ENCODE results near the gene PTTG1. TPM values are rescaled to one million over a fixed set of nuclear protein-coding genes. Genes with fewer than 3 reads are reported as not detected.

The PTTG1 gene
- total and polyA plus RNA-seq, 4 donors = 0.75 to 84.0 (median 5.6) TPM

- H3K27ac ChIP-seq (ENCODE audit: low read depth in 1 of 2, low read length in 2 of 2) = no peak overlapping the region
- TF ChIP-seq ATF3 (IDR thresholded peaks at IDR 0.05) (no peak), YY1 (IDR thresholded peaks at IDR 0.05) (no peak), CTCF (IDR thresholded peaks at IDR 0.05; ENCODE audit: low read depth, low read length, missing input control) (no peak), HNF4A (conservative IDR thresholded peaks at IDR 0.05) (no peak), FOXA1 (IDR thresholded peaks at IDR 0.05) (no peak), EGR1 (IDR thresholded peaks at IDR 0.05; ENCODE audit: low read depth in 2 of 2) (no peak), ZBTB33 (IDR thresholded peaks at IDR 0.05) (no peak), SP1 (IDR thresholded peaks at IDR 0.05) (no peak), REST (IDR thresholded peaks at IDR 0.05) (no peak), MAX (IDR thresholded peaks at IDR 0.05) (no peak), GABPA (IDR thresholded peaks at IDR 0.05 in 1 of 2, conservative IDR thresholded peaks at IDR 0.05 in 1 of 2) (no peak), FOXA2 (IDR thresholded peaks at IDR 0.05) (no peak), HNF4G (IDR thresholded peaks at IDR 0.05) (no peak), RAD21 (IDR thresholded peaks at IDR 0.05) (no peak), NR2F2 (IDR thresholded peaks at IDR 0.05) (no peak), TAF1 (conservative IDR thresholded peaks at IDR 0.05) (no peak), JUND (IDR thresholded peaks at IDR 0.05) (no peak)
- no peaks in the 10 kb centered on the region for H3K36me3 ChIP-seq (ENCODE audit: control insufficient read depth in 4 of 4, insufficient read depth in 3 of 4, low read depth in 1 of 4, low read length in 3 of 4)
- DNase-seq (ENCODE audit: low spot score) = no peak
- 99% methylated on average over 1 of the region's 1 CpG for WGBS
- no peaks in the 10 kb centered on the region for H3K27me3 ChIP-seq (ENCODE audit: control insufficient read depth in 4 of 4, insufficient read depth in 4 of 4, low read length in 3 of 4)
- H3K9me3 ChIP-seq (ENCODE audit: control insufficient read depth in 4 of 4, low read length in 3 of 4) = peaks cover 1 to 16% (median 4%) of the 10 kb centered on the region in 4 donors
- H3K9ac ChIP-seq (ENCODE audit: low read depth in 1 of 2, low read length in 2 of 2) = no peak overlapping the region
- no peak overlapping the region for H3K4me3 ChIP-seq (ENCODE audit: low read depth in 1 of 3, low read length in 3 of 3)
- H3K4me1 ChIP-seq (ENCODE audit: control insufficient read depth in 4 of 4, insufficient read depth in 4 of 4, low read length in 3 of 4) = no peaks in the 10 kb centered on the region
These were observed 37.0 kb upstream of the PTTG1 start for GRCh38 chr5:160384681-160385080.

GRCh38 chr5:160385496-160385895, 36.2 kb upstream of the PTTG1 start:
- TF ChIP-seq REST (IDR thresholded peaks at IDR 0.05) (no peak), NR2F2 (IDR thresholded peaks at IDR 0.05) (no peak)
- no peak overlapping the region for H3K27ac ChIP-seq (ENCODE audit: low read depth in 1 of 2, low read length in 2 of 2)
- no peak overlapping the region for H3K4me3 ChIP-seq (ENCODE audit: low read depth in 1 of 3, low read length in 3 of 3)
- DNase-seq (ENCODE audit: low spot score) = no peak
- no peaks in the 10 kb centered on the region for H3K36me3 ChIP-seq (ENCODE audit: control insufficient read depth in 4 of 4, insufficient read depth in 3 of 4, low read depth in 1 of 4, low read length in 3 of 4)
- H3K4me1 ChIP-seq (ENCODE audit: control insufficient read depth in 4 of 4, insufficient read depth in 4 of 4, low read length in 3 of 4) = no peaks in the 10 kb centered on the region
- H3K27me3 ChIP-seq (ENCODE audit: control insufficient read depth in 4 of 4, insufficient read depth in 4 of 4, low read length in 3 of 4) = no peaks in the 10 kb centered on the region
- H3K9me3 ChIP-seq (ENCODE audit: control insufficient read depth in 4 of 4, low read length in 3 of 4) = peaks cover 1 to 16% (median 4%) of the 10 kb centered on the region in 4 donors
- no peak overlapping the region for H3K9ac ChIP-seq (ENCODE audit: low read depth in 1 of 2, low read length in 2 of 2)

Data from liver (tissue), 9 donors.